Spleen (tissue), 11 donors: ENCODE data around the gene MBNL3. TPM values are rescaled to one million over a fixed set of nuclear protein-coding genes. Genes with fewer than 3 reads are reported as not detected.

ENCODE experiments used
- DNase-seq: peaks from one replicate; pipeline ENCODE4 v3.0.0-alpha.2; 2020
- H3K27ac ChIP-seq, 8 donors: fragments of 200-600 bp; sonication (generic) in 7 of 8; 1 replicate in 4 of 8; 2 replicates in 4 of 8; pipeline versions ENCODE4 v1.5.0 to v1.8.0; 2016 to 2021; ENCODE audit warnings: inconsistent platforms in 4 of 8, mild to moderate bottlenecking in 4 of 8, moderate library complexity in 1 of 8
- H3K27me3 ChIP-seq, 7 donors: fragments of 200-600 bp; sonication (generic) in 6 of 7; replicated peaks in 1 of 7; 1 replicate in 4 of 7; 2 replicates in 3 of 7; pipeline versions ENCODE4 v1.5.0 to v1.8.0; 2016 to 2021; ENCODE audit warnings: inconsistent platforms in 3 of 7, mild to moderate bottlenecking in 1 of 7
- H3K36me3 ChIP-seq, 6 donors: fragments of 200-600 bp; sonication (generic) in 5 of 6; 1 replicate in 4 of 6; 2 replicates in 2 of 6; pipeline versions ENCODE4 v1.5.0 to v1.8.0; 2016 to 2021; ENCODE audit warnings: inconsistent platforms in 2 of 6
- H3K4me1 ChIP-seq, 6 donors: fragments of 200-600 bp; sonication (generic) in 5 of 6; 1 replicate in 3 of 6; 2 replicates in 3 of 6; pipeline versions ENCODE4 v1.5.0 to v1.8.0; 2016 to 2021; ENCODE audit warnings: inconsistent platforms in 3 of 6
- H3K4me3 ChIP-seq, 8 donors: fragments of 200-600 bp; sonication (generic) in 7 of 8; 1 replicate in 4 of 8; 2 replicates in 4 of 8; pipeline versions ENCODE4 v1.5.0 to v1.8.0; 2016 to 2021; ENCODE audit warnings: inconsistent platforms in 4 of 8, mild to moderate bottlenecking in 4 of 8, moderate library complexity in 2 of 8
- H3K9me3 ChIP-seq, 8 donors: fragments of 200-600 bp; sonication (generic) in 7 of 8; 1 replicate in 4 of 8; 2 replicates in 4 of 8; pipeline versions ENCODE4 v1.5.0 to v1.8.0; 2016 to 2021; ENCODE audit warnings: inconsistent platforms in 4 of 8
- CTCF ChIP-seq, 11 experiments: fragments of 200-600 bp in 7 of 11; fragments of 450-650 bp in 4 of 11; sonication (generic) in 4 of 11; IDR thresholded peaks in 8 of 11; conservative IDR thresholded peaks in 3 of 11; 1 replicate in 7 of 11; 2 replicates in 4 of 11; pipeline versions ENCODE4 v1.4.0 to v1.8.0; 2016 to 2021; ENCODE audit warnings: antibody characterized with exemption in 11 of 11, inconsistent platforms in 4 of 11, mild to moderate bottlenecking in 1 of 11
- POLR2A ChIP-seq, 3 donors: fragments of 450-650 bp; IDR thresholded peaks; one replicate each; pipeline ENCODE4 v1.5.1; 2017; ENCODE audit warnings: antibody characterized with exemption in 3 of 3, mild to moderate bottlenecking in 1 of 3
- POLR2AphosphoS5 ChIP-seq, 3 donors: sonication (generic); formaldehyde crosslinking; IDR thresholded peaks; one replicate each; pipeline ENCODE4 v1.5.1; 2017; ENCODE audit warnings: antibody characterized with exemption in 3 of 3
- WGBS, 5 donors: extraction: QIAGEN DNeasy Blood & Tissue Kit in 3 of 5; methylation state at CpG; one replicate each; pipeline versions ENCODE4 v1.1.5 to v1.1.7; 2013 to 2018; 5-methylcytosine and 5-hydroxymethylcytosine counted together
- intact Hi-C: fragments of 100-400 bp; cut with DNase I; formaldehyde crosslinking; loops from one replicate; pipeline ENCODE4 v1.15.0; 2023; ENCODE audit warnings: low total_unique reads
- polyA plus RNA-seq, 3 donors: library from polyadenylated mRNA; stranded (reverse); fragments of 200-250 nt; gene quantifications; one replicate each; pipeline ENCODE4 v1.2.1, GENCODE V29; 2013
- total RNA-seq, 7 donors: library from RNA; depleted of rRNA in 3 of 7; stranded (reverse); fragments of >200 nt in 3 of 7; fragmentation: NEBNext Ultra II Directional in 4 of 7; extraction: Animal tissue kit (Norgen Biotek cat#: 25700) in 4 of 7; gene quantifications; one replicate each; pipeline versions ENCODE4 v1.1.0 to v1.2.1, GENCODE V29; 2016 to 2021
- donor health status: healthy with polysubstance abuse.
- donor health status: DM: no; HTN: no; CAD: no; lungs with moderate emphysema.
- donor health status: DM: no; HTN: no; CAD: no.
- donor health status: Bipolar disorder and iron deficiency.
- donor health status: healthy.
- donor health status: DM: no; HTN: no; CAD: no.
- donor health status: DM: yes; HTN: yes; CAD: no.

MBNL3 gene
- total and polyA plus RNA-seq, 10 donors, result 5.0 to 67.2 (median 37.6) TPM

GRCh38 chrX:132373610-132374009 lies 115.2 kb downstream of the MBNL3 start:
- TF ChIP-seq CTCF (IDR thresholded peaks at IDR 0.05 in 8 of 11, conservative IDR thresholded peaks at IDR 0.05 in 3 of 11) (no peak), POLR2AphosphoS5 (IDR thresholded peaks at IDR 0.05) (no peak), POLR2A (IDR thresholded peaks at IDR 0.05) (no peak)
- no peak overlapping the region for H3K27ac ChIP-seq
- 78 to 98% (median 89%) methylated on average over 3 of the region's 3 CpGs for WGBS, 5 donors
- no peaks in the 10 kb centered on the region for H3K9me3 ChIP-seq
- no peak overlapping the region for H3K4me3 ChIP-seq
- no peaks in the 10 kb centered on the region for H3K36me3 ChIP-seq
- no peaks in the 10 kb centered on the region for H3K27me3 ChIP-seq
- intact Hi-C loops, result no loop called here
- no peaks in the 10 kb centered on the region for H3K4me1 ChIP-seq
- no peak for DNase-seq

DNA sequence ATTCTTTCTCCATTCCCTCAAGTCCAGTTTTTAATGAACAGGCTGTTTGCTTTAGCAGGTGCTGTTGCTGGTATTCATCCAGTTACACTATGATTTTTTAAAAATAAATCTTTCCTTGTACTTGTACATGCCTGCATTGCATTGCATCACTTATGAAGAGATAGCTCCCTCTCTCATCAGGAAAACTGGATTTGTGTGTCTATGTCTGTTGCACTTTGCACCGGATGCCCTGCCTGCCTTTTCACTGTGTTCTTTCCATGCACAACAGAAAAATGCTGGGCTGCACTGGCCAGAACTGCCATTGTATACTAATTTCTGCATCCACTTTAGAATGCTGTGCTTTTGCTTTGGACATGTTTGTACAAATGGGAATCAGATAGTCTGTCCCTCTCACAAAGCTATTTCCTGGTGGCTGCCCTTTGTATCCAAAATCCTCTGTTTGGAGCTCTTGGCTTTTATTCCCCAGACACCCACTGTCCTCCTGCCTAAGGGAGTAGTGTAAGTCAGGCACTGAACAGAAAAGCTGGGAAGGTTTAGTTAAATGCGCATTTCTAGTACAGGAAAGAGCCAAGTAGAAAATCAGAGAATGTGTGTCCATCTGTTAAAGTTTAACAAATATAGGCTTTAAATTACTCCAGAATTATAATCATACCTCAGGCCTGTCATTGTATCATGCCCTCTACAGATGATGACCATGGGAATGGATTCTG lies 119.1 kb downstream of the MBNL3 start:
- no peak for TF ChIP-seq CTCF (IDR thresholded peaks at IDR 0.05 in 8 of 11, conservative IDR thresholded peaks at IDR 0.05 in 3 of 11)
- TF ChIP-seq POLR2A (IDR thresholded peaks at IDR 0.05), result no peak
- TF ChIP-seq POLR2AphosphoS5 (IDR thresholded peaks at IDR 0.05), result no peak
- H3K27ac ChIP-seq, result no peak overlapping the region
- H3K36me3 ChIP-seq, result no peaks in the 10 kb centered on the region
- no peaks in the 10 kb centered on the region for H3K4me1 ChIP-seq
- no peak overlapping the region for H3K4me3 ChIP-seq
- no peak for DNase-seq
- intact Hi-C loops, result no loop called here
- H3K27me3 ChIP-seq, result no peaks in the 10 kb centered on the region
- no peaks in the 10 kb centered on the region for H3K9me3 ChIP-seq
- 84 to 100% (median 97%) methylated on average over 2 of the region's 2 CpGs for WGBS, 5 donors

DNA sequence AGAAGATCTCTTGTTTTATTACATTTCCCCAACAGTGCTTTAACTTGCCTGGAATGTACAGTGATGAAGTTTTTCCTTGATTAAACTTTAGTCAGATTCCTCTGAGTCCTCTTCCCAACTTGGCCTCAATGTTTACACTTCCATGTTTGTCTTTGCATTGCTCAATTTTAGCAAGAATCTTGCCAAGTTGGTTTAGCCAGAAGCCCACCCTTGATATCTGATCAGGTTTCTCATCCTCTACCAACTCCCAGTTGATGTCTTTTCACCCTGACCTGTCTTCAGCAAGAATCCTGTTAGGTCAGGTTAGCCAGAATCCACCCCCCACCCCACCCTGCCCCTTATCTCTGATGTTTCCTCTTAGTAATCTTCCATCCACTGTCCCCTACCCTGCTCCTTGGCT lies 120.9 kb downstream of the MBNL3 start:
- Histone ChIP-seq H3K9me3 (no peaks in the 10 kb centered on the region), H3K27me3 (no peaks in the 10 kb centered on the region), H3K4me1 (no peaks in the 10 kb centered on the region), H3K36me3 (no peaks in the 10 kb centered on the region), H3K27ac (no peak overlapping the region), H3K4me3 (no peak overlapping the region)
- no peak for DNase-seq
- intact Hi-C loops, result no loop called here
- no peak for TF ChIP-seq POLR2AphosphoS5 (IDR thresholded peaks at IDR 0.05)
- no peak for TF ChIP-seq POLR2A (IDR thresholded peaks at IDR 0.05)
- no peak for TF ChIP-seq CTCF (IDR thresholded peaks at IDR 0.05 in 8 of 11, conservative IDR thresholded peaks at IDR 0.05 in 3 of 11)

DNA sequence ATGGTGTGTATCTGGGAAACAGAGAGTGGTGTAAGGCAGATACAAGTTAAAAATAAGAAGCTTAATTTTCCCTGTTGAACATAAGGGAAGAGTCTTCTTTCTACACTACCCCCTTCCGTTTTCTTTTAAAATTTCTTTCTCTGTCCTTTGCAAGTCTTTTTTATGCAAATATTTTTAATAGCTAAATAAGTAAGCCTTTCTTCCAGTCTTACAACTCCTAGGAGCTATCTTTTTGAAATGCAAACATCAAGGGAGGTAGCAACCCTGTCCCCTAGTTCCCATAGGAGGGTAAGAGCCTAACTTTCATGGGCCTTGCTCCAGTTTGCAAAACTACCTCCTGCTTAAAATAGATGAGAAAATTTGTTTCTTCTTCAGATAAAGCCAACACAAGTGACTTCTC lies 121.5 kb downstream of the MBNL3 start:
- H3K36me3 ChIP-seq, result no peaks in the 10 kb centered on the region
- no peaks in the 10 kb centered on the region for H3K9me3 ChIP-seq
- no peaks in the 10 kb centered on the region for H3K27me3 ChIP-seq
- TF ChIP-seq CTCF (IDR thresholded peaks at IDR 0.05 in 8 of 11, conservative IDR thresholded peaks at IDR 0.05 in 3 of 11) (no peak), POLR2A (IDR thresholded peaks at IDR 0.05) (no peak), POLR2AphosphoS5 (IDR thresholded peaks at IDR 0.05) (no peak)
- H3K4me3 ChIP-seq, result no peak overlapping the region
- H3K4me1 ChIP-seq, result no peaks in the 10 kb centered on the region
- WGBS, 5 donors, result 55 to 100% (median 94%) methylated on average over 1 of the region's 1 CpG
- no peak for DNase-seq
- intact Hi-C loops, result no loop called here
- H3K27ac ChIP-seq, result no peak overlapping the region
